NCI-H2196 (cell line): Measurements from ENCODE around the gene KIR3DL3.
"Not testable (repeated sequence)": the region's sequence is repeated elsewhere in the genome, so short reads cannot be mapped to it uniquely, and the experiment has no call there.

ENCODE experiments used
- DNase-seq: peaks from one replicate; lab custom pipeline; 2025; ENCODE audit not compliant: unreplicated experiment; lab: John Stamatoyannopoulos, UW

The KIR3DL3 gene

DNA sequence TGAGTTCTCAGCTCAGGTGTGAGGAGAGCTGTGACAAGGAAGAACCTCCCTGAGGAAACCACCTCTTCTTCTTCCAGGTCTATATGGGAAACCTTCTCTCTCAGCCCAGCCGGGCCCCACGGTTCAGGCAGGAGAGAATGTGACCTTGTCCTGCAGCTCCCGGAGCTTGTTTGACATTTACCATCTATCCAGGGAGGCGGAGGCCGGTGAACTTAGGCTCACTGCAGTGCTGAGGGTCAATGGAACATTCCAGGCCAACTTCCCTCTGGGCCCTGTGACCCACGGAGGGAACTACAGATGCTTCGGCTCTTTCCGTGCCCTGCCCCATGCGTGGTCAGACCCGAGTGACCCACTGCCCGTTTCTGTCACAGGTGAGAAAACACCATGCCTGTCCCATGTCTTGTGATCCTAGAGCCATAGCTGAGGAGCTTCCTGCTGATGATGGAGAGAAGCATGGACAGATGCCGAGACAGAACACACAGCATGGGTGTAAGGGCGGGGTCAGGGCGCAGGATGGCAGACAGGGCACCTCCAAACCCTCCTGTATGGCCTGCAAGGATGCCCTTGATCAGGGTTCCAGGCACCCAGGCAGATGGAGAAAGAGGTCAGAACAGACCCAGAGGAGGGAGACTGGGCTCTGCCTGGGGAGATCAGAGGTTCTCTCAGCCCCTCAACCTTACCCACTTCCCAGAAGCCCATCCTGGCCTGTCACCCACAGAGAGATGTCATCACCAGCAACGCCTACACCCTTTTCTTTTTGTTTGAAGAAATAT lies 5.4 kb downstream of the KIR3DL3 start:
- DNase-seq: no peak

DNA sequence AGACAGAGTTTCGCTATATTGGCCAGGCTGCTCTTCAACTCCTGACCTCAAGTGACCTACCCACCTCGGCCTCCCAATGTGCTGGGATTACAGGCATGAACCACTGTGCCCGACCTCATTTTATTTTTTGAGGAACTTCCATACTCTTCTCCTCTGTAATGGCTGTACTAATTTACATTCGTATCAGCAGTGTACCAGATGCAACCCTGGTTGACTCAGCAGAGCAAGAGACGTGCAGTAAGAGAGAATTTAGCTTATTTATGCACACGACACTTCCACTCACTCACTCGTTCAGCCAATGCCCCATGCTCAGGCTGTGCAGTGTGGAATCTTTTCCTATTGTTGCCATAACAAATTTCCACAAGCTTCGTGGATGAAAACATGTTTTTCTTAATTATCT lies 6.9 kb downstream of the KIR3DL3 start:
- DNase-seq: no peak

DNA sequence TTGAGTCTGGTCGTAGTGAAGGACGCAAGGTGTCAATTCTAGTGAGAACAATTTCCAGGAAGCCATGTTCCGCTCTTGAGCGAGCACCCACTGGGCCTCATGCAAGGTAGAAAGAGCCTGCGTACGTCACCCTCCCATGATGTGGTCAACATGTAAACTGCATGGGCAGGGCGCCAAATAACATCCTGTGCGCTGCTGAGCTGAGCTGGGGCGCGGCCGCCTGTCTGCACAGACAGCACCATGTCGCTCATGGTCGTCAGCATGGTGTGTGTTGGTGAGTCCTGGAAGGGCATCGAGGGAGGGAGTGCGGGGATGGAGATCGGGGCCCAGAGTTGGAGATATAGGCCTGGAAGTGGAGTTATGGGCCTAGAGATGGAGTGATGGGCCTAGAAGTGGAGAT lies 14.1 kb downstream of the KIR3DL3 start, which contains the start of gene KIR2DL3:
Gene KIR2DL3, plus strand, starts transcription at position 208 of the 400 bp plus-strand sequence. Its CDS starts 33 bp downstream, at position 241.
- DNase-seq: not testable (repeated sequence)

DNA sequence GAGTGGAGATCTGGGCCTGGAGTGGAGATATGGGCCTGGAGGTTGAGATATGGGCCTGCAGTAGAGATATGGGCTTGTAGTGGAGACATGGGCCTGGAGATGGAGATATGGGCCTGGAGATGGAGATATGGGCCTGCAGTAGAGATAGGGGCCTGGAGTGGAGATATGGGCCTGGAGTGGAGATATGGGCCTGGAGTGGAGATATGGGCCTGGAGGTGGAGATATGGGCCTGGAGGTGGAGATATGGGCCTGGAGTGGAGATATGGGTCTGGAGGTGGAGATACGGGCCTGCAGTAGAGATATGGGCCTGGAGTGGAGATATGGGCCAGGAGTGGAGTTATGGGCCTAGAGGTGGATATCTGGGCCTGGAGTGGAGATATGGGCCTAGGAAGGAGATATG lies 14.5 kb downstream of the KIR3DL3 start:
- no peak for DNase-seq

DNA sequence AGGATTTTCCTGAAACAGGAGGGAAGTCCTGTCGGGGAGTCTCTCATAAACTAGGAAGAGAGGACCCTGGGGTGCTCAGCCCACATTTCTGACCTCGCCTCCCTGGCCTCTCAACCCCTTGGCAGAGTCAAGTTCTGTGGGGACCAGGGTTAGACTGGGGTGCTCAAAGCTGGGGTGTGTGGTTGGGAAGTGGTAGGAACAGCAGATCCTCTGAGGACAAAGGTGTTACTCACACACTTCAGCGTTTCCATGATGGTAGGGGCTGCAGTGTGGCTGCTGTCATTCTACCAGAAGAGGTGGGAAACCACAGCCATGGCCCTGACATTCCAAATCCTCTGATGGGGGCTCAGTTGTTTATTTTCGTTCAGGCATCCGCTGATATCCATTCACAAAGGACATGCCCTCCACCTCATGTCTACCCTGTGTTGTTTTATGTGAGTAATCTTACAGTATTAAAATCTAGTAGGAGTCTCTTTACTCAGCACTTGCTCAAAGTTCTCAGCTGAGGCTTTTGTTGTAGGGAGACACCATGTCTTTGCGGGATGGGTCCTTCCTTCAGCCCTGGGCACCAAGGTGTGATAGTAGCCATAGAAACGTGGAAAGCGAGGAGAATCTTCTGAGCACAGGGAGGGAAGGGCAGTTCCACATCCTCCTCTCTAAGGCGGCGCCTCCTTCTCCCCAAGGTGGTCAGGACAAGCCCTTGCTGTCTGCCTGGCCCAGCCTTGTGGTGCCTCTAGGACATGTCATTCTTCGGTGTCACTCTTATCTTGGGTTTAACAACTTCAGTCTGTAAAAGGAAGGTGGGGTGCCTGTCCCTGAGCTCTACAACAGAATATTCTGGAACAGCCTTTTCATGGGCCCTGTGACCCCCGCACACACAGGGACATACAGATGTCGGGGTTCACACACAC lies 15.6 kb downstream of the KIR3DL3 start:
- DNase-seq: no peak

DNA sequence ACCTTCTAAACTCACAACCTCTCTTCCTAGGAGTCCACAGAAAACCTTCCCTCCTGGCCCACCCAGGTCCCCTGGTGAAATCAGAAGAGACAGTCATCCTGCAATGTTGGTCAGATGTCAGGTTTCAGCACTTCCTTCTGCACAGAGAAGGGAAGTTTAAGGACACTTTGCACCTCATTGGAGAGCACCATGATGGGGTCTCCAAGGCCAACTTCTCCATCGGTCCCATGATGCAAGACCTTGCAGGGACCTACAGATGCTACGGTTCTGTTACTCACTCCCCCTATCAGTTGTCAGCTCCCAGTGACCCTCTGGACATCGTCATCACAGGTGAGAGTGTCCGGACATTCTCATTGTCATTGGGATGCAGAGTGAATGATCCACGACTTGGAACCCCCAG lies 17.7 kb downstream of the KIR3DL3 start:
- DNase-seq: not testable (repeated sequence)

DNA sequence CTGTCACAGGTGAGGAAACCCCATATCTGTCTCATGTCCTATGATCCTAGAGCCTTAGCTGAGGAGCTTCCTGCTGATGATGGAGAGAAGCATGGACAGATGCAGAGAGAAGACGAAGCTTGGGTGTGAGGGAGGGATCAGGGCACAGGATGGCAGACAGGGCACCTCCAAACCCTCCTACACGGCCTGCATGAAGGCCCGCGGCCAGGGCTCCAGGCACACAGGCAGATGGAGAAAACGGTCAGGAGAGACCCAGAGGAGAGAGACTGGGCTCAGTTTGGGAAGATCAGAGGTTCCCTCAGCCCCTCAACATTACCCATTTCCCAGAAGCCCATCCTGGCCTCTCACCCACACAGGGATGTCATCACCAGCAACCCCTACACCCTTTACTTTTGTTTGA lies 19.8 kb downstream of the KIR3DL3 start:
- not testable (repeated sequence) for DNase-seq

DNA sequence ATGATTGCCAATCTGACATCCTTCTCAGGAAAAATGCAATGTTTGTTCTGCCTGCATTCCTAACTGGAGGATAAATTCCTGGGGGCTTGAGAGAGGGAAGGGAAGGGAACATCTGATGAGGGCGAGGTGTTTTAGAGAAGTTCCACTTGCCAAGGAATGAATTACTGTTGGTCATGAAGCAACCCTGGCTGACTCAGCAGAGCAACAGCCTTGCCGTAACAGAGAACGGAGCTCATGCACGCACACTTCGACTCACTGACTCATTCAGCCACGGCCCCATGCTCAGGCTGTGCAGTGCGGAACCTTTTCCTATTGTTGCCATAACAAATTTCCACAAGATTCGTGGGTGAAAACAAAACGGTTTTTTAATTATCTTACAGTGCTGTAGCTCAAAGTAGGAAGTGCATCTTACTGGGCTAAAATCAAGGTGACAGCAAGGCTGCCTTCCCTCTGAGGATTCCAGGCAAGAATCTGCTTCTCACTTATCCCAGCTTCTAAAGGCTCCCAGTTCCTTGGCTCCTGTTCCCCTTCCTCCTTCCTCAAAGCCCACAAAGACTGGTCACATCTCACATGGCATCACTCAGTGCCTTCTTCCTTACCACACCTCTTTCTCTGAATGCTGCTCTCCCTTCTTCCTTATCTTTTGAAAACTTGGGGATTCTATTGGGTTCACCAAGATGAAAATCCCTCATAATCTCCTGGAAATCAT lies 23.5 kb downstream of the KIR3DL3 start:
- DNase-seq: not testable (repeated sequence)

DNA sequence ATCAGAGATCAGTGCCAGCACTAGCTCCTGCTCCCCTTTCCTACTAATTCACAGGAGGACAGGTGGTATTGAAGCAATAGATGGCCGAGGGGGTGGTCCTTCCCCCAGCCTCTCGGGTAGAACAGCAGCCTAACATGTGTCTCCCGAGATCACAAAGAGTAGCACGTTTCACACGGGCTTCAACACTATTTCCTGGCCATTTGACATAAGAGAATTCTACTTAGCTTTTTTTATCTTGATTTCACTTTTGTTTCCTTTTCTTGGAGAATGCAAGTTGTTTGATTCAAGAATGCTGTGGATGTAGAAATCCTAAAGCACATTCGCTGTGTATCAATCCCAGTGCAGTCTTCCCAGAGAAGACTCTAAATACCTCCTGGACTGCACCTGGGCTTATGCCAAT lies 26.0 kb downstream of the KIR3DL3 start:
- not testable (repeated sequence) for DNase-seq

DNA sequence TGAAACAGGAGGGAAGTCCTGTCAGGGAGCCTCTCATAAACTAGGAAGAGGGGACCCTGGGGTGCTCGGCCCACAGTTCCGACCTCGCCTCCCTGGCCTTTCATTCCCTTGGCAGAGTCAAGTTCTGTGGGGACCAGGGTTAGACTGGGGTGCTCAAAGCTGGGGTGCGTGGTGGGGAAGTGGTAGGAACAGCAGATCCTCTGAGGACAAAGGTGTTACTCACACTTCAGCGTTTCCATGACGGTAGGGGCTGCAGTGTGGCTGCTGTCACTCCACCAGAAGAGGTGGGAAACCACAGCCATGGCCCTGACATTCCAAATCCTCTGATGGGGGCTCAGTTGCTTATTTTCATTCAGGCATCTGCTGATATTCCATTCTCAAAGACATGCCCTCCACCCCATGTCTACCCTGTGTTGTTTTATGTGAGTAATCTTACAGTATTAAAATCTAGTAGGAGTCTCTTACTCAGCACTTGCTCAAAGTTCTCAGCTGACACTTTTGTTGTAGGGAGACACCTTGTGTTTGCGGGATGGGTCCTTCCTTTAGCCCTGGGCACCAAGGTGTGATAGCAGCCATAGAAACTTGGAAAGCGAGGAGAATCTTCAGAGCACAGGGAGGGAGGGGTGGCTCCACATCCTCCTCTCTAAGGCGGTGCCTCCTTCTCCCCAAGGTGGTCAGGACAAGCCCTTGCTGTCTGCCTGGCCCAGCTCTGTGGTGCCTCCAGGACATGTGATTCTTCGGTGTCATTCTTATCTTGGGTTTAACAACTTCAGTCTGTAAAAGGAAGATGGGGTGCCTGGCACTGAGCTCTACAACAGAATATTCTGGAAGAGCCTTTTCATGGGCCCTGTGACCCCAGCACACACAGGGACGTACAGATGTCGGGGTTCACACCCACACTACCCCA lies 32.2 kb downstream of the KIR3DL3 start:
- not testable (repeated sequence) for DNase-seq

DNA sequence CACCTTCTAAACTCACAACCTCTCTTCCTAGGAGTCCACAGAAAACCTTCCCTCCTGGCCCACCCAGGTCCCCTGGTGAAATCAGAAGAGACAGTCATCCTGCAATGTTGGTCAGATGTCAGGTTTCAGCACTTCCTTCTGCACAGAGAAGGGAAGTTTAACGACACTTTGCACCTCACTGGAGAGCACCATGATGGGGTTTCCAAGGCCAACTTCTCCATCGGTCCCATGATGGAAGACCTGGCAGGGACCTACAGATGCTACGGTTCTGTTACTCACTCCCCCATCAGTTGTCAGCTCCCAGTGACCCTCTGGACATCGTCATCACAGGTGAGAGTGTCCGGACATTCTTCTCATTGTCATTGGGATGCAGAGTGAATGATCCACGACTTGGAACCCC lies 34.3 kb downstream of the KIR3DL3 start:
- not testable (repeated sequence) for DNase-seq

DNA sequence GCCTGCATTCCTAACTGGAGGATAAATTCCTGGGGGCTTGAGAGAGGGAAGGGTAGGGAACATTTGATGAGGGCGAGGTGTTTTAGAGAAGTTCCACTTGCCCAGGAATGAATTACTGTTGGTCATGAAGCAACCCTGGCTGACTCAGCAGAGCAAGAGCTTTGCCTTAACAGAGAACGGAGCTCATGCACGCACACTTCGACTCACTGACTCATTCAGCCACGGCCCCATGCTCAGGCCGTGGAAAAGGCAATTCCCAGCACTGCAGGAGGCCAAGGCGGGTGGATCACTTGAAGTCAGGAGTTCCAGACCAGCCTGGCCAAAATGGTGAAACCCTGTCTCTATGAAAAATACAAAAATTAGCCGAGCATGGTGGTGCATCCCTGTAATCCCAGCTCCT lies 40.0 kb downstream of the KIR3DL3 start:
- DNase-seq: not testable (repeated sequence)

DNA sequence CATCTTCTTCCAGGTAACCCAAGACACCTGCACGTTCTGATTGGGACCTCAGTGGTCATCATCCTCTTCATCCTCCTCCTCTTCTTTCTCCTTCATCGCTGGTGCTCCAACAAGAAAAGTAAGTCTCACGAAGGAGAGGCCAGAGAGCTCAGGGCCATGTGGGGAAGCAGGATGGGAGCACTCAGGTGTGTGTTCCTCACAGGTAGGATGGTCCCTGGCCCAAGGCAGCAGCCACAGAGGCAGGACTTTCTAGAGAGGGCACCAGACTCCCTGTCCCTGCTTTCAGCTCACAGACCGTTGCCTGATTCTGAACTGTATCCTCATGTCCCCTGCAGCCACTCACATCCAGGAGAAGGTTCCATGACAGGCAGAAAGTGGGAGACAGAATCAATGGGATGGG lies 42.2 kb downstream of the KIR3DL3 start:
- not testable (repeated sequence) for DNase-seq

DNA sequence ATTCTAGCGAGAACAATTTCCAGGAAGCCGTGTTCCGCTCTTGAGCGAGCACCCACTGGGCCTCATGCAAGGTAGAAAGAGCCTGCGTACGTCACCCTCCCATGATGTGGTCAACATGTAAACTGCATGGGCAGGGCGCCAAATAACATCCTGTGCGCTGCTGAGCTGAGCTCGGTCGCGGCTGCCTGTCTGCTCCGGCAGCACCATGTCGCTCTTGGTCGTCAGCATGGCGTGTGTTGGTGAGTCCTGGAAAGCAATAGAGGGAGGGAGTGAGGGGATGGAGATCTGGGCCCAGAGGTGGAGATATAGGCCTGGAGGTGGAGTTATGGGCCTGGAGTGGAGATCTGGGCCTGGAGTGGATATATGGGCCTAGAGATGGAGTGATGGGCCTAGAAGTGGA lies 45.4 kb downstream of the KIR3DL3 start, which contains the start of gene KIR2DL1:
Gene KIR2DL1, plus strand, starts transcription at position 148 of the 400 bp plus-strand sequence. Its CDS starts 58 bp downstream, at position 206.
- not testable (repeated sequence) for DNase-seq

DNA sequence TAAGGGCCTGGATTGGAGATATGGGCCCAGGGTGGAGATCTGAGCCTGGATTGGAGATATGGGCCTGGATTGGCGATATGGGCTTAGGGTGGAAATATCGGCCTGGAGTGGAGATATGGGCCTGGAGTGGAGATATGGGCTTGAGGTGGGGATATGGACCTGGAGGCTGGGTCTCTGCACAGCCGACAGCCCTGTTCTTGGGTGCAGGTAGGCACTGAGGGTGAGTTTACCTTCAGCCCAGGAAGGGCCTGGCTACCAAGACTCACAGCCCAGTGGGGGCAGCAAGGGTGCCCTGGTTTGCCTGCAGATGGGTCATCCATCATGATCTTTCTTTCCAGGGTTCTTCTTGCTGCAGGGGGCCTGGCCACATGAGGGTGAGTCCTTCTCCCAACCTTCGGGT lies 46.3 kb downstream of the KIR3DL3 start:
- DNase-seq: not testable (repeated sequence)

DNA sequence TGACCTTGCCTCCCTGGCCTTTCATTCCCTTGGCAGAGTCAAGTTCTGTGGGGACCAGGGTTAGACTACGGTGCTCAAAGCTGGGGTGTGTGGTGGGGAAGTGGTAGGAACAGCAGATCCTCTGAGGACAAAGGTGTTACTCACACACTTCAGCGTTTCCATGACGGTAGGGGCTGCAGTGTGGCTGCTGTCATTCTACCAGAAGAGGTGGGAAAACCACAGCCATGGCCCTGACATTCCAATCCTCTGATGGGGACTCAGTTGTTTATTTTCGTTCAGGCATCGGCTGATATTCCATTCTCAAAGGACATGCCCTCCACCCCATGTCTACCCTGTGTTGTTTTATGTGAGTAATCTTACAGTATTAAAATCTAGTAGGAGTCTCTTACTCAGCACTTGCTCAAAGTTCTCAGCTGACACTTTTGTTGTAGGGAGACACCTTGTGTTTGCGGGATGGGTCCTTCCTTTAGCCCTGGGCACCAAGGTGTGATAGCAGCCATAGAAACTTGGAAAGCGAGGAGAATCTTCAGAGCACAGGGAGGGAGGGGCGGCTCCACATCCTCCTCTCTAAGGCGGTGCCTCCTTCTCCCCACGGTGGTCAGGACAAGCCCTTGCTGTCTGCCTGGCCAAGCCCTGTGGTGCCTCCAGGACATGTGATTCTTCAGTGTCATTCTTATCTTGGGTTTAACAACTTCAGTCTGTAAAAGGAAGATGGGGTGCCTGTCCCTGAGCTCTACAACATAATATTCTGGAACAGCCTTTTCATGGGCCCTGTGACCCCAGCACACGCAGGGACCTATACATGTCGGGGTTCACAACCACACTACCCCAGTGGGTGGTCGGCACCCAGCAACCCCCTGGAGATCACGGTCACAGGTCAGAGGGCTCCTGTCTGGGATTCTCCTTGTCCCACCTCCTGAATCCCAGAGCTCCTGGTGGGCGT lies 47.0 kb downstream of the KIR3DL3 start:
- DNase-seq: not testable (repeated sequence)

DNA sequence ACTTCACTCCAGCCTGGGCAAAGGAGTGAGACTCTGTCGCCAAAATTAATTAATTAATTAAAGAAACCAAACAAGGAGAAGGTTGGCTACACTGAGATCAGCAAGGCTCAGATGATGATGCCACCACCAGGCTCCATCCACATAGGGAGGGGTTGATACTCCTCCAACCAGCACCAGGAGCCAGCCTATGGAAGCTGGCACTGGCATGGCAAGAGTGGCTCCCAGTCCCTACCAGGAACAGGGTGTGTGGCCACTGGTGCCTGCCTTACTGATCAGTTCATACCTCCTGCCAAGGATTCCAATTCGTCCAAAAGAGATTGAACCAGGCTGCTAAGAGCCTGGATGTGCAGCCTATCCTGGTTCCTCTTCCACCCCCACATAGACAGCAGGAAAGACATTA lies 48.4 kb downstream of the KIR3DL3 start:
- DNase-seq: not testable (repeated sequence)

DNA sequence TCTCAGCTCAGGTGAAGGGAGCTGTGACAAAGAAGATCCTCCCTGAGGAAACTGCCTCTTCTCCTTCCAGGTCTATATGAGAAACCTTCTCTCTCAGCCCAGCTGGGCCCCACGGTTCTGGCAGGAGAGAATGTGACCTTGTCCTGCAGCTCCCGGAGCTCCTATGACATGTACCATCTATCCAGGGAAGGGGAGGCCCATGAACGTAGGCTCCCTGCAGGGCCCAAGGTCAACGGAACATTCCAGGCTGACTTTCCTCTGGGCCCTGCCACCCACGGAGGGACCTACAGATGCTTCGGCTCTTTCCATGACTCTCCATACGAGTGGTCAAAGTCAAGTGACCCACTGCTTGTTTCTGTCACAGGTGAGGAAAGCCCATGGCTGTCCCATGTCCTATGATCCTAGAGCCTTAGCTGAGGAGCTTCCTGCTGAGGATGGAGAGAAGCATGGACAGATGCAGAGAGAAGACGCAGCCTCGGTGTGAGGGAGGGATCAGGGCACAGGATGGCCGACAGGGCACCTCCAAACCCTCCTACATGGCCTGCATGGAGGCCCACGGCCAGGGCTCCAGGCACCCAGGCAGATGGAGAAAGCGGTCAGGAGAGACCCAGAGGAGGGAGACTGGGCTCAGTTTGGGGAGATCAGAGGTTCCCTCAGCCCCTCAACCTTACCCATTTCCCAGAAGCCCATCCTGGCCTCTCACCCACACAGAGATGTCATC lies 51.0 kb downstream of the KIR3DL3 start:
- DNase-seq: not testable (repeated sequence)
